Adrenal gland (tissue), 12 donors: ENCODE results near the gene RBM19. TPM values are rescaled to one million over a fixed set of nuclear protein-coding genes. Genes with fewer than 3 reads are reported as not detected.

Experiments
- DNase-seq, 7 donors: peaks; one replicate each; pipeline ENCODE4 v3.0.0-alpha.2; 2019 to 2020
- H3K27ac ChIP-seq, 5 donors: fragments of 200-600 bp; sonication (generic) in 4 of 5; 1 replicate in 3 of 5; 2 replicates in 2 of 5; pipeline versions ENCODE4 v1.5.1 to v1.8.0; 2016 to 2020; ENCODE audit warnings: mild to moderate bottlenecking in 1 of 5
- H3K27me3 ChIP-seq: fragments of 200-600 bp; 2 replicates; pipeline ENCODE4 v1.8.0; 2021
- H3K36me3 ChIP-seq, 2 donors: fragments of 200-600 bp; replicated peaks in 1 of 2; 1 replicate in 1 of 2; 2 replicates in 1 of 2; pipeline versions ENCODE4 v1.5.1 to v1.8.0; 2018 to 2022
- H3K4me1 ChIP-seq, 2 donors: fragments of 200-600 bp; replicated peaks in 1 of 2; 1 replicate in 1 of 2; 2 replicates in 1 of 2; pipeline versions ENCODE4 v1.5.1 to v1.8.0; 2018 to 2021
- H3K4me3 ChIP-seq, 4 donors: fragments of 200-600 bp; sonication (generic) in 3 of 4; one replicate each; pipeline ENCODE4 v1.5.1; 2016 to 2018
- H3K9me3 ChIP-seq, 3 donors: fragments of 200-600 bp; sonication (generic) in 1 of 3; replicated peaks in 1 of 3; 1 replicate in 2 of 3; 2 replicates in 1 of 3; pipeline versions ENCODE4 v1.5.1 to v1.8.0; 2016 to 2021
- POLR2A ChIP-seq, 2 donors: fragments of 450-650 bp; IDR thresholded peaks; one replicate each; pipeline ENCODE4 v1.6.1; 2017; ENCODE audit warnings: antibody characterized with exemption in 2 of 2, mild to moderate bottlenecking in 2 of 2, moderate library complexity in 1 of 2
- WGBS, 4 donors: extraction: QIAGEN DNeasy Blood & Tissue Kit in 2 of 4; methylation state at CpG; one replicate each; pipeline versions ENCODE4 v1.1.5 to v1.1.7; 2013 to 2017; 5-methylcytosine and 5-hydroxymethylcytosine counted together
- intact Hi-C, 2 donors: fragments of 100-400 bp; cut with DNase I; formaldehyde crosslinking; loops; one replicate each; pipeline versions ENCODE4 v1.14.1 to v1.15.0; 2022 to 2023
- polyA plus RNA-seq, 3 donors: library from polyadenylated mRNA; stranded (reverse); fragments of 200-250 nt in 2 of 3; fragments of 350-450 nt in 1 of 3; fragmentation: Illumina TruSeq in 1 of 3; extraction: RNeasy Lipid Tissue Mini Kit (QIAGEN cat#74804) in 1 of 3; gene quantifications; one replicate each; pipeline ENCODE4 v1.2.3, GENCODE V29; 2013 to 2014
- total RNA-seq, 9 donors: library from RNA; depleted of rRNA in 4 of 9; stranded (reverse); fragments of >200 nt in 4 of 9; fragments of 120-200 nt in 1 of 9; fragmentation: NEBNext Ultra II Directional in 1 of 9; extraction: Animal tissue kit (Norgen Biotek cat#: 25700) in 1 of 9; gene quantifications; one replicate each; pipeline versions ENCODE4 v1.1.0 to v1.2.4, GENCODE V29; 2013 to 2023
- TF ChIP-seq, protein P1 (sequence below), 6 experiments: fragments of 450-650 bp in 4 of 6; fragments of 200-600 bp in 2 of 6; sonication (generic) in 1 of 6; IDR thresholded peaks; 1 replicate in 5 of 6; 2 replicates in 1 of 6; pipeline versions ENCODE4 v1.5.1 to v1.8.0; 2016 to 2021; ENCODE audit warnings: antibody characterized with exemption in 6 of 6, mild to moderate bottlenecking in 2 of 6, moderate library complexity in 1 of 6
- donor health status: healthy with polysubstance abuse.
- donor health status: Bipolar disorder and iron deficiency.
- donor health status: DM: yes; HTN: yes; CAD: no.
- donor health status: DM: no; HTN: no; CAD: no.
- donor health status: DM: no; HTN: no; CAD: no.
- donor health status: DM: yes; HTN: yes; CAD: no.

The RBM19 gene
- total and polyA plus RNA-seq, 12 donors, result 19.6 to 71.4 (median 33.1) TPM

DNA sequence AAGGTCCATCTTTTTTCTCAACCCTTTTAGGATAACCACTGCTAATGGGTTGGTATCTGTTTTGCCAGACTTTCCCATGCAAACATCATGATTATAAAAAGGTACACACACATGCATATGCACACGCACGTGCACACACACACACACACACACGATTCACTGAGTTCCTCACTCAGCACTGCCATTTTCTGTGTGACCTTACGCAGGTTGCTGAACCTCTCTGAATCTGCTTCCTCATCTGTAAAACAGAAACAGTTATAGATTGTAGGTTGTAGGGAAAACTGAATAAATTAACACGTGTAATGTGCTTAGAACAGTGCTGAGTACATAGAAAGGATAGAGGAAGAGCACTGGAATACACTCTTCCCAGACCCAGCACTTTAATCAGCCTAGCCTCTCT lies 182.3 kb downstream of the RBM19 start:
- H3K9me3 ChIP-seq, result no peaks in the 10 kb centered on the region
- H3K36me3 ChIP-seq, result no peaks in the 10 kb centered on the region
- peaks cover 31% of the 10 kb centered on the region for H3K27me3 ChIP-seq
- H3K4me3 ChIP-seq, result no peak overlapping the region
- no peaks in the 10 kb centered on the region for H3K4me1 ChIP-seq
- DNase-seq, result no peak
- no peak overlapping the region for H3K27ac ChIP-seq
- intact Hi-C loops, result no loop called here
- no peak for TF ChIP-seq POLR2A (IDR thresholded peaks at IDR 0.05)
- TF ChIP-seq, protein P1, sequence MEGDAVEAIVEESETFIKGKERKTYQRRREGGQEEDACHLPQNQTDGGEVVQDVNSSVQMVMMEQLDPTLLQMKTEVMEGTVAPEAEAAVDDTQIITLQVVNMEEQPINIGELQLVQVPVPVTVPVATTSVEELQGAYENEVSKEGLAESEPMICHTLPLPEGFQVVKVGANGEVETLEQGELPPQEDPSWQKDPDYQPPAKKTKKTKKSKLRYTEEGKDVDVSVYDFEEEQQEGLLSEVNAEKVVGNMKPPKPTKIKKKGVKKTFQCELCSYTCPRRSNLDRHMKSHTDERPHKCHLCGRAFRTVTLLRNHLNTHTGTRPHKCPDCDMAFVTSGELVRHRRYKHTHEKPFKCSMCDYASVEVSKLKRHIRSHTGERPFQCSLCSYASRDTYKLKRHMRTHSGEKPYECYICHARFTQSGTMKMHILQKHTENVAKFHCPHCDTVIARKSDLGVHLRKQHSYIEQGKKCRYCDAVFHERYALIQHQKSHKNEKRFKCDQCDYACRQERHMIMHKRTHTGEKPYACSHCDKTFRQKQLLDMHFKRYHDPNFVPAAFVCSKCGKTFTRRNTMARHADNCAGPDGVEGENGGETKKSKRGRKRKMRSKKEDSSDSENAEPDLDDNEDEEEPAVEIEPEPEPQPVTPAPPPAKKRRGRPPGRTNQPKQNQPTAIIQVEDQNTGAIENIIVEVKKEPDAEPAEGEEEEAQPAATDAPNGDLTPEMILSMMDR (IDR thresholded peaks at IDR 0.05), result no peak
- 67 to 75% (median 71%) methylated on average over 5 of the region's 5 CpGs for WGBS, 4 donors

DNA sequence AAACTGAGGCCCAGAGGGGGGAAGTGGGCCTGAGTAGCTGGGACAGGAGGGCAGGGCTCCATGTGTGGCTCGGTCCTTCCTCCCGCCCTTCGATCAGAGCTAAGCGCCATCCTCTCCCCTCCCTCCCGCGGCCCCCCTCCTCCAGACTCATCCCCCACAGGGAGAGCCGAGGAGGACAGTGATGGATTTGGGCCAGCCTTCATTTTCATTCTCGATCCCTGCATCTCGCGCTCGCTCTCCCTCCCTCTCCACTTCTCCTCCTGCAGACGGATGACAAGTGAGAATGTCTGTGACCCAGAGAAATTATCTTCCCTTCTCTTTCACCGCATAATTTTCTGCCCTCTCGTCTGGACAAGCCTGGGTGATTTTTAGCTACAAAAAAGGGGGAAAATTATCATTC lies 183.3 kb downstream of the RBM19 start:
- no peak overlapping the region for H3K4me3 ChIP-seq
- 18 to 23% (median 20%) methylated on average over 10 to 14 of the region's 14 CpGs for WGBS, 4 donors
- intact Hi-C loops, result no loop called here
- H3K27ac ChIP-seq, result no peak overlapping the region
- H3K4me1 ChIP-seq, result no peaks in the 10 kb centered on the region
- H3K9me3 ChIP-seq, result no peaks in the 10 kb centered on the region
- no peak for DNase-seq
- TF ChIP-seq, protein P1 (IDR thresholded peaks at IDR 0.05), result no peak
- TF ChIP-seq POLR2A (IDR thresholded peaks at IDR 0.05), result no peak
- peaks cover 31% of the 10 kb centered on the region for H3K27me3 ChIP-seq
- no peaks in the 10 kb centered on the region for H3K36me3 ChIP-seq

DNA sequence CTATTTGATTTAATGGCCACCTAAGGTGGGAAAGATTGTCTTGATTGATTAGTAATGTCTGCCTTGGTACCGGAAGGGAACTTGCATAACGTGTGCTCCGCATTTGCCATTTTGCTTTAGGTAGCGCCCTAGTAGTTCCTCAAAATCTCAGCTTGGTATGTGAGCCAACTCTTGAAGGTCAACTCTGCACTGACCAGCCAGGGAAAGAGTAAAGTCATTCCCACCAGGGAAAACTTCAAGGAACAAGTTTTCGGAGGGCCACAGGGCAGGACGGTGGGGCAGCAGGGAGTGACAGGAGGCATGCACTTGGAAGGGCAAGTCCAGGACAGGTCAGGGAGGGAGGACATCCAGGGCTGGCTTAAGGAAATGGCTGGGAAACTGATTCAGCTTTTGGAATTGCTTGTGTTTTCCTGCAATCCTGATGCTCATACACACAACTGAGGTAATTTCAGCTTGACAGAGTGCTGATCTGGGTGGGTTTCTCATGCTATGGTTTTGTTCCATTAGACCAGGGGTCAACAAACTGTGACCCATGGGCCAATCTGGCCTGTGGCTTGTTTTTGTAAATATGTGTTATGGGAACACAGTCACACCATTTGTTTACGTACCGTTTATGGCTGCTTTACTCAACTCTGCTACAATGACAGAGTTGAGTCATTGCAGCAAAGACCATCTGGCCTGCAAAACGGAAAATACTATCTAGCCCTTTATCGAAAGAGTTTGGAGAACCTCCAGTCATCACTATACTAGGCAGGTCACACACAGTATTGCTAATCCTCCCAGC lies 184.5 kb downstream of the RBM19 start:
- TF ChIP-seq, protein P1 (IDR thresholded peaks at IDR 0.05), result no peak
- no peak for TF ChIP-seq POLR2A (IDR thresholded peaks at IDR 0.05)
- Histone ChIP-seq H3K4me3 (no peak overlapping the region), H3K9me3 (no peaks in the 10 kb centered on the region), H3K27ac (no peak overlapping the region), H3K27me3 (peaks cover 29% of the 10 kb centered on the region), H3K36me3 (no peaks in the 10 kb centered on the region), H3K4me1 (no peaks in the 10 kb centered on the region)
- WGBS, 4 donors, result 54 to 65% (median 60%) methylated on average over 8 to 10 of the region's 10 CpGs
- DNase-seq, result no peak
- intact Hi-C loops, result no loop called here

DNA sequence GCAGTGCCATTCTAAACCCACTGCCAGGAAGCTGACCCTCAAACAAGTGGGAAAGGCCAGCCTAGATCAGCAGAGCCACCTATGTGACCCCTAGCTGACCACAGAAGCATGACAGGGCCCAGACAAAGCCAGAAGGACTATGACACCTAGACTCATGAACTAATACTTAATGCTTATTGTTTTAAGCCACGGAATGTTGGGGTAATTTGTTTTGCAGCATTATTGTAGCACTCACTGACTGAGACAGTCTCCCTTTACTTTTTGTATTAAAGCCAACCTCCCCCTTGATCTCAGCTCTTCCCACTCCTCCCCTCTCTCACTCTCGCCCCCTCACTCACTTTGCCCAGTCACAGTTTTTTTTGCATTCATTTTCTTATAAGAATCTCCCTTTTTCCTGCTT lies 186.4 kb downstream of the RBM19 start:
- WGBS, 4 donors, result 68 to 78% (median 74%) methylated on average over 2 of the region's 2 CpGs
- H3K27me3 ChIP-seq, result peaks cover 21% of the 10 kb centered on the region
- no peaks in the 10 kb centered on the region for H3K4me1 ChIP-seq
- no peak overlapping the region for H3K27ac ChIP-seq
- no peak for TF ChIP-seq POLR2A (IDR thresholded peaks at IDR 0.05)
- TF ChIP-seq, protein P1 (IDR thresholded peaks at IDR 0.05), result no peak
- intact Hi-C loops, result no loop called here
- no peak for DNase-seq
- H3K36me3 ChIP-seq, result no peaks in the 10 kb centered on the region
- no peaks in the 10 kb centered on the region for H3K9me3 ChIP-seq
- no peak overlapping the region for H3K4me3 ChIP-seq
